Measurements from ENCODE around the gene CACNB2.

DNA sequence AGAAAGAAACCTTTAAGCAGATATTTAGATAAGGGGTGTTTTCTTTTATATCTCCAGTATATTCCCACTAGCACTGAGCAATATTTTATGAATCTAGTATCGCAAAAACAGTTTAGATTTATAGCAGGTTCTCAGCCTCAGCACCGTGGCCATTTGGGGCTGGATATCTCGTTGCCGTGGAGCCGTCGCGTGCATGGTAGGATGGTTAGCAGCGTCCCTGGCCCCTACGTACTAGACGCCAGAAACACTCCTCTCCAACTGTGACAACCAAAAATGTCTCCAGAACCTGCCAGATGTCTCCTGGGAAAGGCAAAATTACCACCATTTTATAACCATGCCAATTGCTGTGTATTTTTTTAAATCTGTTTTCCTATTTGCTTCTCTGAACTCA is 172.9 kb downstream of the CACNB2 start:
- TF ChIP-seq, protein P1, sequence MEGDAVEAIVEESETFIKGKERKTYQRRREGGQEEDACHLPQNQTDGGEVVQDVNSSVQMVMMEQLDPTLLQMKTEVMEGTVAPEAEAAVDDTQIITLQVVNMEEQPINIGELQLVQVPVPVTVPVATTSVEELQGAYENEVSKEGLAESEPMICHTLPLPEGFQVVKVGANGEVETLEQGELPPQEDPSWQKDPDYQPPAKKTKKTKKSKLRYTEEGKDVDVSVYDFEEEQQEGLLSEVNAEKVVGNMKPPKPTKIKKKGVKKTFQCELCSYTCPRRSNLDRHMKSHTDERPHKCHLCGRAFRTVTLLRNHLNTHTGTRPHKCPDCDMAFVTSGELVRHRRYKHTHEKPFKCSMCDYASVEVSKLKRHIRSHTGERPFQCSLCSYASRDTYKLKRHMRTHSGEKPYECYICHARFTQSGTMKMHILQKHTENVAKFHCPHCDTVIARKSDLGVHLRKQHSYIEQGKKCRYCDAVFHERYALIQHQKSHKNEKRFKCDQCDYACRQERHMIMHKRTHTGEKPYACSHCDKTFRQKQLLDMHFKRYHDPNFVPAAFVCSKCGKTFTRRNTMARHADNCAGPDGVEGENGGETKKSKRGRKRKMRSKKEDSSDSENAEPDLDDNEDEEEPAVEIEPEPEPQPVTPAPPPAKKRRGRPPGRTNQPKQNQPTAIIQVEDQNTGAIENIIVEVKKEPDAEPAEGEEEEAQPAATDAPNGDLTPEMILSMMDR (IDR thresholded peaks at IDR 0.05): no peak
- no peak for TF ChIP-seq POLR2A (IDR thresholded peaks at IDR 0.05)

All from tibial nerve (tissue), 3 donors.